Measurements from ENCODE around the gene FAM20A.

FAM20A gene

GRCh38 chr17:68610554-68610953 is 9.4 kb upstream of the FAM20A start:
- DNase-seq (ENCODE audit: low read depth in 2 of 2): no peak

- DNase-seq (ENCODE audit: low read depth in 2 of 2): no peak
Measured at GRCh38 chr17:68608515-68609130, 7.5 kb upstream of the FAM20A start.

GRCh38 chr17:68606451-68607307 is 5.5 kb upstream of the FAM20A start:
- DNase-seq (ENCODE audit: low read depth in 2 of 2): no peak

- no peak for DNase-seq (ENCODE audit: low read depth in 2 of 2)
Measured at GRCh38 chr17:68605914-68606313, 4.7 kb upstream of the FAM20A start.

GRCh38 chr17:68603656-68604055 is 2.5 kb upstream of the FAM20A start:
- no peak for DNase-seq (ENCODE audit: low read depth in 2 of 2)

GRCh38 chr17:68603027-68603426 is 1.9 kb upstream of the FAM20A start:
- no peak for DNase-seq (ENCODE audit: low read depth in 2 of 2)

GRCh38 chr17:68602289-68602688 is 1.1 kb upstream of the FAM20A start:
- no peak for DNase-seq (ENCODE audit: low read depth in 2 of 2)

- no peak for DNase-seq (ENCODE audit: low read depth in 2 of 2)
Measured at GRCh38 chr17:68601565-68602288, 560 bp upstream of the FAM20A start.

- no peak for DNase-seq (ENCODE audit: low read depth in 2 of 2)
Measured at GRCh38 chr17:68600067-68600930, 868 bp downstream of the FAM20A start.

GRCh38 chr17:68599552-68600066 is 1.6 kb downstream of the FAM20A start:
- DNase-seq (ENCODE audit: low read depth in 2 of 2): no peak

GRCh38 chr17:68599091-68599490 is 2.1 kb downstream of the FAM20A start:
- DNase-seq (ENCODE audit: low read depth in 2 of 2): no peak

GRCh38 chr17:68598545-68598961 is 2.6 kb downstream of the FAM20A start:
- no peak for DNase-seq (ENCODE audit: low read depth in 2 of 2)

- no peak for DNase-seq (ENCODE audit: low read depth in 2 of 2)
Measured at GRCh38 chr17:68598074-68598473, 3.1 kb downstream of the FAM20A start.

- no peak for DNase-seq (ENCODE audit: low read depth in 2 of 2)
Measured at GRCh38 chr17:68596411-68596945, 4.7 kb downstream of the FAM20A start.

GRCh38 chr17:68595986-68596385 is 5.2 kb downstream of the FAM20A start:
- DNase-seq (ENCODE audit: low read depth in 2 of 2): no peak

GRCh38 chr17:68595496-68595895 is 5.7 kb downstream of the FAM20A start:
- DNase-seq (ENCODE audit: low read depth in 2 of 2): no peak

GRCh38 chr17:68594552-68594951 is 6.6 kb downstream of the FAM20A start:
- no peak for DNase-seq (ENCODE audit: low read depth in 2 of 2)

GRCh38 chr17:68592682-68593641 is 8.2 kb downstream of the FAM20A start:
- no peak for DNase-seq (ENCODE audit: low read depth in 2 of 2)

- no peak for DNase-seq (ENCODE audit: low read depth in 2 of 2)
Measured at GRCh38 chr17:68592009-68592408, 9.2 kb downstream of the FAM20A start.

GRCh38 chr17:68591583-68591982 is 9.6 kb downstream of the FAM20A start:
- DNase-seq (ENCODE audit: low read depth in 2 of 2): no peak

Measured in activated CD8-positive, alpha-beta memory T cell treated with anti-CD3 and anti-CD28 coated beads for 4 hours (primary cell).